NOMO-1 (cell line): ENCODE measurements around the gene ZFTA.

Experiments used
- DNase-seq, 2 experiments: peaks; one replicate each; lab custom pipeline; 2025; ENCODE audit not compliant: unreplicated experiment in 2 of 2; lab: John Stamatoyannopoulos, UW

Gene ZFTA

DNA sequence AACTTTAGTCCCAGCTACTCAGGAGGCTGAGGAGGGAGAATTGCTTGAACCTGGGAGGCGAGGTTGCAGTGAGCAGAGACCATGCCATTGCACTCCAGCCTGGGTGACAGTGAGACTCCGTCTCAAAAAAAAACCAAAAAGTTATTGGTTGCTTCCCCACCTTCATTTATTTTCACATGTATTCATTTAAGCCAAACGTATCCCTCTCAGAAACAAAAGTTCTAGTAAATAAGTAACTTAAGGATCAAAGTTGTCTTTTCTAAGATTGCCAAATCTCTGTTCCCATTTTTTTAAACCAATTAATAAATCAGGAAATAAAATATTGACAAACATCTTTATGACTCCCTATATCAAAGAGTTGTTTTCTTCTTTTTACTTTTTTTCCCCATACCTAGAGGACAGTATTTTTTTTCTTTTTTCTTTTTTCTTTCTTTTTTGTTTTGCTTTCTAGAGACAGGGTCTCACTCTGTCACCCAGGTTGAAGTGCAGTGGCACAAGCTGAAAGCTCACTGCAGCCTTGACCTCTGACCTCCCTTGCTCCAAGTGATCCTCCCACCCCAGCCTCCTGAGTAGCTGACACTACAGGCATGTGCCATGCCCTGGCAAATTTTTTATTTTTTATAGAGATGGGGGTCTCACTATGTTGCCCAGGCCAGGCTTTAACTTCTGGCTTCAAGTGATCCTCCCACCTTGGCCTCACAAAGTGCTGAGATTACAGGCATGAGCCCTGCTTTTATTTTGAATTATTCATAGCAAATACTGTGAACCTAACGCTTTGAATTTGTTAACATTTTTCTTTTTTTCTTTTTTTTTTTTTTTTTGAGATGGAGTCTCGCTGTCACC lies 11.4 kb downstream of the ZFTA start:
- no peak for DNase-seq

- DNase-seq, result no peak
Measured at GRCh38 chr11:63749624-63750023, 19.0 kb downstream of the ZFTA start.

- DNase-seq, result no peak
Measured at GRCh38 chr11:63747011-63747410, 21.6 kb downstream of the ZFTA start.

- DNase-seq, result no peak
Measured at GRCh38 chr11:63745304-63746170, 23.0 kb downstream of the ZFTA start.

GRCh38 chr11:63738720-63739360 lies 29.7 kb downstream of the ZFTA start:
- peak; percentile 14 to 49 for DNase-seq

GRCh38 chr11:63737718-63738117 lies 30.9 kb downstream of the ZFTA start:
- DNase-seq, result no peak

DNA sequence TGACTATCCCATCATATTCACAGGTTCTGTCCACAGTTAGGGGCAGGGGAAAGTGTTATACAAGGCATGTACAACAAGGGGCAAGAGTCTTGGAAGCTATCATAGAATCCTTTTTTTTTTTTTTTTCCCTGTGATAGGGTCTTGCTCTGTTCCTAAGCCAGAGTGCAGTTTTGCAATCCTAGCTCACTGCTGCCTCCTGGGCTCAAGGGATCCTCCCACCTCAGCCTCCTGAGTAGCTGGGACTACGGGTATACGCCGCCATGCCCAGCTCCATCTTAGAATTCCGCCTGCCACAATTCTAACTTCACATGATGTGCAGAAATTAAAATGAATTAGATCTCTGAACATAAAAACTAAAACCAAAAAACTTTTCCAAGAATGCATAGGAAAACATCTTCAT lies 31.7 kb downstream of the ZFTA start:
- no peak for DNase-seq

GRCh38 chr11:63729326-63729725 lies 39.2 kb downstream of the ZFTA start:
- DNase-seq, result no peak

DNA sequence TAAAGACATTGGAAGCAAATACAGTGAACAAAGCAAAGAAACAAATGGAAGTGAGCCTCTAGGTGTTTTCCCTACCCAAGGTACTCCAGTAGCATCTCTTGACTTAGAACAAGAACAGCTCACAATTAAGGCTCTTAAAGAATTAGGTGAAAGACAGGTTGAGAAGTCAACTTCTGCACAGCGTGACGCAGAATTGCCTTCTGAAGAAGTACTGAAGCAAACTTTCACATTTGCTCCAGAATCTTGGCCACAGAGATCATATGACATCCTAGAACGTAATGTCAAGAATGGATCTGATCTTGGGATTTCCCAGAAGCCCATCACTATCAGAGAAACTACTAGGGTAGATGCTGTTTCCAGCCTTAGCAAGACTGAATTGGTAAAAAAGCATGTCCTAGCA lies 48.0 kb downstream of the ZFTA start:
- DNase-seq, result no peak

- DNase-seq, result no peak
Measured at GRCh38 chr11:63719987-63720386, 48.6 kb downstream of the ZFTA start.

- DNase-seq, result no peak
Measured at GRCh38 chr11:63719001-63719400, 49.6 kb downstream of the ZFTA start.
